GM12872 (cell line): ENCODE data around the gene ERBB2.

ENCODE experiments used
- TF ChIP-seq, protein P1 (sequence below): IDR thresholded peaks from 3 replicates; pipeline ENCODE4 v1.5.1; 2011; ENCODE audit warnings: low read depth, mild to moderate bottlenecking, low read length, moderate library complexity; ENCODE audit not compliant: insufficient read depth

ERBB2 gene

DNA sequence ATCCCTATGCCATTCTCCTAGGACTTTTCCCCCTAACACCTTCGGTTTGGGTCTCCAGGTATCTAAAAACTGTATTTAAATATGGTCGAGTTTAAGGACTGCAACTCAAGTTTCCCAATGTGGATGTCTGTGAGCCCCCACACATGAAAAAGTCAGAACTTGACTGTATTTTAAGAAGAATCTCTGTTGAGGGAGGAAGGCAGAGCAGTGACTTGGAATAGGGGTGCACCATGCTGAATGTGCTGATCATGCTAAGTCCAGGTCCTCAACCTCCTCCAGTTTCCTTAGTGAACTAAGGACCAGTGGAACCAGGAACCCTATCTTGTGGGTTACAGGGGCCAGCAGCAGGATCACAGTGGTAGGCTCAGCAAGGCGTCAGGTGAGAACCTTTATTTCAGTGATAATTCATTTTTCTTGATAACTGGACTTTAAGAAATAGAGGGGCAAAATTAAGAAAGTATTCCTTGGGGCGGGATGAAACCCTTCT is 57.4 kb downstream of the ERBB2 start:
- TF ChIP-seq, protein P1, sequence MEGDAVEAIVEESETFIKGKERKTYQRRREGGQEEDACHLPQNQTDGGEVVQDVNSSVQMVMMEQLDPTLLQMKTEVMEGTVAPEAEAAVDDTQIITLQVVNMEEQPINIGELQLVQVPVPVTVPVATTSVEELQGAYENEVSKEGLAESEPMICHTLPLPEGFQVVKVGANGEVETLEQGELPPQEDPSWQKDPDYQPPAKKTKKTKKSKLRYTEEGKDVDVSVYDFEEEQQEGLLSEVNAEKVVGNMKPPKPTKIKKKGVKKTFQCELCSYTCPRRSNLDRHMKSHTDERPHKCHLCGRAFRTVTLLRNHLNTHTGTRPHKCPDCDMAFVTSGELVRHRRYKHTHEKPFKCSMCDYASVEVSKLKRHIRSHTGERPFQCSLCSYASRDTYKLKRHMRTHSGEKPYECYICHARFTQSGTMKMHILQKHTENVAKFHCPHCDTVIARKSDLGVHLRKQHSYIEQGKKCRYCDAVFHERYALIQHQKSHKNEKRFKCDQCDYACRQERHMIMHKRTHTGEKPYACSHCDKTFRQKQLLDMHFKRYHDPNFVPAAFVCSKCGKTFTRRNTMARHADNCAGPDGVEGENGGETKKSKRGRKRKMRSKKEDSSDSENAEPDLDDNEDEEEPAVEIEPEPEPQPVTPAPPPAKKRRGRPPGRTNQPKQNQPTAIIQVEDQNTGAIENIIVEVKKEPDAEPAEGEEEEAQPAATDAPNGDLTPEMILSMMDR: no peak

DNA sequence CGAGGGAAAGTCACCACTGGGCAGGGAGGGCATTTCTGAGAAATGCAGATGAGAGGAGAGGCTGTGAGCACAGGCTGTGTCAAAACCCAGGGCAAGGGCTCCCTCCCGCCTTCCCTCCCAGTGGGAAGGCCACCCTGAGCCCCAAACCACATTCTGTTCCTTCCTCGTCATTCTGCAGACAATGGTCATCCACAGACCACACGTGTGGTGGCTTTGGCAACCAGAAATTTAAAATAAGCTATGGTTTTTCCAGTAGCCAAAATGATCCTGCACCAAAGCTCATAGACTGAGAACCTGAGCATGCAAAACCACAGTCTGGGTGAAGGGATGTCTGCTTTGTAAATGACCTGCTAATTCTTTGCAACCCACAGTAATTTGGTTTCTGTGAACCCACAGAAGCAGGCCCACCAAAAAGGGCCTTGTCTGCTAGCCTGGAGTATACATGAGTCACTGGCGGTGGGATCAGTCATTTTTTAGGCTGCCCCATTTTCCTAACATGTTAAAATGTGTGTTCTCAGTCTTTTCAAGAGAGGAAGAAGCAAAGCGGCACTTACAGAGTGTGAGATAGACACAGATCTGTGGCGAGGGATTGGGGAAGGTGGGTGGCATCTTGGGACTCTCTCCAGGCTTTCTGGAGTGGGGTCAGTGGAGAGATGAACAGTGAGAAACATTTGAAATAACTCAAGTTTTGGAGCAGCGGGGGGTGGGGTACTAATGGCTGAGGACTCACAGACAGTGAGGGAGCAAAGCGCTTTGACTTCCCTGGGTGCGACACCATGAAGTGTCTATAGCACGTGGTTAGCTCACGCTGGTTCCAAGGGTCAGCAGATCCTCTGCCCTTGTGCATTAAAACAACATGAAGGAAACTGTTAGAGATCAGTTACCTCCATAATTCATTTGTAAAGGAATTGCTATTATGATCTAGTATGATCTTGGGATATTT is 58.3 kb downstream of the ERBB2 start:
- TF ChIP-seq, protein P1: no peak

DNA sequence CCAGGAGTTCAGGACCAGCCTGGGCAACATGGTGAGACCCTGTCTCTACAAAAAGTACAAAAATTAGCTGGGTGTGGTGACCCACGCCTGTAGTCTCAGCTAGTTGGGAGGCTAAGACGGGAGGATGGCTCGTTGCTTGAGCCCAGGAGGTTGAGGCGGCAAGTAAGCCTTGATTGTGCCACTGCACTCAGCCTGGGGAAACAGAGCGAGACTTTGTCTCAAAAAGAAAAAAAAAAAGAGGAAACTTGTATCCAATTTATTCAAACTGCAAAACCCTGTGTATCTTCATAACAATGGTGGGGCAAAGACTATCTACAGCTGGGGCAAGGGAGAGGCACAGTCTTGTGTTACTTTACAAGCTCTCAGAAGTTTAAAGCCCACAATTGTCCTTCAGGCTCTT is 59.3 kb downstream of the ERBB2 start:
- TF ChIP-seq, protein P1: no peak

DNA sequence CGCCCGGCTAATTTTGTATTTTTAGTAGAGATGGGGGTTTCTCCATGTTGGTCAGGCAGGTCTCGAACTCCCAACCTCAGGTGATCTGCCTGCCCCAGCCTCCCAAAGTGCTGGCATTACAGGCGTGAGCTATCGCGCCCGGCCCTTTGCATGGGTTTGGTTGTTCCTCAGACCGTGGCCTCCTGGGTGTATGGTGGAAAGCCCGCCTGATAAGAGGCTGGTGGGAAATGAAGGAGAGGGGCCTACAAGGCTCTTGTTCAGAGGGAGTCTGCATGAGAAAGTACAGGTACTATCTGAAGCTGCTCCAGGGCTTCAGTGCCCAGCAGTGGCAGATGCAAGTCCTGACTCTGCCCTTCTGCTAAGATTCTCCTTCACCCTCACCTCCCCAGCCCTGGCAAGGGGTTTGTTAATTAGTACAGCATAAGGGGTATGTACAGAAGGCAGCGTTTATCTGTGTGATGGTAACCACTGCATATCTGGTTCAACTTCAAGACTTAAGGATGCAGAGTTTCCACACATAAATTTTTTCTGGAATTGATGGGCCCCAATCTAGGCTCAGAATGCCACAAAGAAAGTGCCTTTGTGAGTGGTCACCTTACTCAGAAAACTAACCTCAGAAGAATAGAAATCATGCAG is 62.1 kb downstream of the ERBB2 start:
- TF ChIP-seq, protein P1: no peak

DNA sequence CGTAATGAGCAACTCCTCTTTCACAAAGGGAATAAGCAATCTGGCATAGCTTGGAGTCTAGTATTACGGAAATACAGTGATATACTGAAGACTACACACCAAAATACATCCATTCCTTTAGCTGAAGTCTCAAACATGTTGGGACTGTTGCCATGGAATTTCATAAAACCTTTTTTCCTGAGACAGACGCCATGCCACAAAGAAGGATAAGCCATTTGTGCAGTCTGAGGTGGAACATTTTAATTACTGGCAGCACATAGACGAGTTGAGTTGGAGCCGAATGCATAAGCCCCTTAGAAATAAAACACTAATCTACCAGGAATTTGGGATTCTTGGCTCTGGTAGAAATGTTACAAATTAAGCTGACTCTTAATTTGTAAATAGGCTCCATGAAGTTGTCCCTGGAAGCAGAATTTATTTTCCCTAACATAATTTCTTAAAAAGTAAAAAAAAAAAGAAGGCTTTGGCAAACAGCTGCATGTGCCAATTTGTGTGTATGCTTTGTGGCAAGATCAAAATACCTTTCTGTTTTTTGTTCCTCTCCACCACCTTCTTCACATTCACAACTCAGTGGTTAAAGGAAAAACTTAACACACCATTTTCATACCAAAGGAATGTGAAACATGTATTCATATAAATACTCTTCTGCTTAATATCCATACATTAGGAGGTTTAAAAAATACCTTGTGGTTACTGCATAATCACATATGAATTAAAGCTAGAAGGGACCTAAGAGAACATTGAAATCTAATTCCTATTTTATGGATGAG is 63.4 kb downstream of the ERBB2 start:
- TF ChIP-seq, protein P1: no peak

DNA sequence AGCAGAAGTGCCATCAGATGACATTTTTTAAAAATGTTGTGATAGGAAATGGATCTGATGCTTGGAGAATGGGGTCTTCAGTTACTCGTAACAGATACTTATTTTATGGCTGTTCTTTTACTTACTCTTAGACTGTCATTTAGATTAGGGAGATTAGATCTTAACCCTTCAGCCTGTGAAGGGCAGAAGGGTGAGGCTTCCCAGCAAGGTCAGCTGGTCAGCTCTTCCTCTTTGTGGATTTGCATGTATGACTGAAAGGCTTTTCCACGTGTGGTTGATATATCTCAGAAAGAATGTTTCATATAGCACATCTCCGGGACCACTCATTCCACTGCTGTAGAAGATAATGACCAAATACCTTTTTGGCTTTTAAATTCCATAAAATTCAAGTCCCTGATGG is 65.3 kb downstream of the ERBB2 start:
- TF ChIP-seq, protein P1: no peak

DNA sequence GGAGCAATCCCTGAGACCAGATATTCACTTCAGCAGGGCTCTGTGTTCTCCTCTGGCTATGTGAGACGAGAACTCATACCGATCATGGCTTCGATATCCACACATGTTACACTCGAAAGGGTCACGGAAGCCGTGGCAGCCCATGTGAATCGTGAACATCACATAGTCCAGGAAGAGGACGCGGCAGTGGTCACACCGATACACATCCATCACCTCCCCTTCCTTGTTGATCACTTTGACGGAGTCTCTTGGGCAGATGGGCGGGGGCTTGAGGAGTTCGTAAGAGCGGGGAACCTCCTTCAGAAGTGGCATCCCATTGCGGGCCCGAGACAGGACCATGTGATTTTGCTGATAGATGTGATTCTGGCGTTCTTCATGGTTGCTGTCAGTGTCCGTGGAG is 65.9 kb downstream of the ERBB2 start:
- TF ChIP-seq, protein P1: no peak
